WTC11 (cell line): ENCODE measurements around the gene PIERCE2. TPM values are rescaled to one million over a fixed set of nuclear protein-coding genes. Genes with fewer than 3 reads are reported as not detected.
"Not testable (repeated sequence)": the region's sequence is repeated elsewhere in the genome, so short reads cannot be mapped to it uniquely, and the experiment has no call there.

Experiments used
- ATAC-seq: fragments of 200-7000 bp; cut with Tn5 transposase; 2 replicates; pipeline ENCODE4 v1.10.0; 2021; ENCODE audit warnings: mild to moderate bottlenecking, moderate library complexity
- CTCF ChIA-PET: fragments of 300-600 bp; sonication (Branson Sonifier 250); formaldehyde crosslinking; loops from one replicate; lab custom pipeline; 2021; ENCODE audit warnings: antibody characterized with exemption; lab: Charles Lee
- POLR2A ChIA-PET: fragments of 350-600 bp; sonication (Branson Sonifier 250); formaldehyde crosslinking; loops from one replicate; lab custom pipeline; 2021; ENCODE audit warnings: antibody characterized with exemption; lab: Charles Lee
- DNase-seq: peaks from one replicate; pipeline ENCODE4 v3.0.0; 2021; ENCODE audit warnings: low spot score
- H3K27ac Mint-ChIP-seq: 2 replicates; pipeline ENCODE4 v1.8.0; 2021; ENCODE audit warnings: mixed read lengths
- H3K27me3 Mint-ChIP-seq: 2 replicates; pipeline ENCODE4 v1.8.0; 2021; ENCODE audit warnings: low read depth, mild to moderate bottlenecking, moderate library complexity, mixed read lengths
- H3K36me3 Mint-ChIP-seq: 2 replicates; pipeline ENCODE4 v1.8.0; 2021; ENCODE audit warnings: mixed read lengths
- H3K4me1 Mint-ChIP-seq: 2 replicates; pipeline ENCODE4 v1.8.0; 2022; ENCODE audit warnings: mixed read lengths
- H3K4me3 Mint-ChIP-seq: 2 replicates; pipeline ENCODE4 v1.8.0; 2021; ENCODE audit warnings: mild to moderate bottlenecking, moderate library complexity, mixed read lengths
- H3K9me3 Mint-ChIP-seq: 2 replicates; pipeline ENCODE4 v1.8.0; 2021; ENCODE audit warnings: mixed read lengths
- ATF2 ChIP-seq: sonication (generic); formaldehyde crosslinking; IDR thresholded peaks from 2 replicates; pipeline ENCODE4 v1.8.1; 2022; ENCODE audit warnings: low read depth, missing genetic modification reagents, borderline replicate concordance
- CDX4 ChIP-seq: fragments of 250-450 bp; sonication (Bioruptor Pico); IDR thresholded peaks from 2 replicates; pipeline ENCODE4 v1.9.0; 2021; ENCODE audit warnings: moderate library complexity, mild to moderate bottlenecking, inconsistent platforms, borderline replicate concordance
- E2F1 ChIP-seq: sonication (generic); formaldehyde crosslinking; IDR thresholded peaks from 2 replicates; pipeline ENCODE4 v1.8.0; 2022; ENCODE audit warnings: mild to moderate bottlenecking, missing genetic modification reagents
- ESRRA ChIP-seq: sonication (generic); formaldehyde crosslinking; IDR thresholded peaks from 2 replicates; pipeline ENCODE4 v1.8.1; 2022; ENCODE audit warnings: mild to moderate bottlenecking, missing genetic modification reagents, borderline replicate concordance
- ETV6 ChIP-seq: sonication (generic); formaldehyde crosslinking; IDR thresholded peaks from 2 replicates; pipeline ENCODE4 v1.8.1; 2022; ENCODE audit warnings: mild to moderate bottlenecking, missing genetic modification reagents
- FOXJ3 ChIP-seq: sonication (generic); formaldehyde crosslinking; IDR thresholded peaks from 2 replicates; pipeline ENCODE4 v1.9.0; 2021; ENCODE audit warnings: missing genetic modification reagents, mild to moderate bottlenecking, borderline replicate concordance
- GABPB1 ChIP-seq: sonication (generic); formaldehyde crosslinking; IDR thresholded peaks from 2 replicates; pipeline ENCODE4 v1.8.1; 2023; ENCODE audit warnings: mild to moderate bottlenecking, missing genetic modification reagents
- GRHL2 ChIP-seq: fragments of 250-450 bp; sonication (Bioruptor Pico); IDR thresholded peaks from 2 replicates; pipeline ENCODE4 v1.8.0; 2022; ENCODE audit warnings: mild to moderate bottlenecking, moderate library complexity; ENCODE audit not compliant: insufficient replicate concordance, severe bottlenecking
- HMGXB4 ChIP-seq: sonication (generic); formaldehyde crosslinking; IDR thresholded peaks from 2 replicates; pipeline ENCODE4 v1.8.1; 2023; ENCODE audit warnings: mild to moderate bottlenecking, moderate library complexity, missing genetic modification reagents
- IRF1 ChIP-seq: sonication (generic); formaldehyde crosslinking; IDR thresholded peaks from 2 replicates; pipeline ENCODE4 v1.8.0; 2023; ENCODE audit warnings: missing genetic modification reagents
- IRF2 ChIP-seq: sonication (generic); formaldehyde crosslinking; IDR thresholded peaks from 2 replicates; pipeline ENCODE4 v1.8.0; 2022; ENCODE audit warnings: low read depth, missing genetic modification reagents, borderline replicate concordance
- KAT7 ChIP-seq: sonication (generic); formaldehyde crosslinking; IDR thresholded peaks from 2 replicates; pipeline ENCODE4 v1.8.1; 2023; ENCODE audit warnings: missing genetic modification reagents, mild to moderate bottlenecking, borderline replicate concordance
- NR2C2 ChIP-seq: sonication (generic); formaldehyde crosslinking; IDR thresholded peaks from 2 replicates; pipeline ENCODE4 v1.8.0; 2022; ENCODE audit warnings: mild to moderate bottlenecking, missing genetic modification reagents
- PRRX2 ChIP-seq: fragments of 250-450 bp; sonication (Bioruptor Pico); IDR thresholded peaks from 2 replicates; pipeline ENCODE4 v1.8.0; 2021; ENCODE audit warnings: mild to moderate bottlenecking
- TCF7 ChIP-seq: sonication (generic); formaldehyde crosslinking; IDR thresholded peaks from 2 replicates; pipeline ENCODE4 v1.8.0; 2022; ENCODE audit warnings: mild to moderate bottlenecking, low read depth, missing genetic modification reagents, moderate library complexity
- ZNF121 ChIP-seq: sonication (generic); formaldehyde crosslinking; IDR thresholded peaks from 2 replicates; pipeline ENCODE4 v1.8.0; 2023; ENCODE audit warnings: missing genetic modification reagents
- ZNF263 ChIP-seq: sonication (generic); formaldehyde crosslinking; IDR thresholded peaks from 2 replicates; pipeline ENCODE4 v1.8.1; 2022; ENCODE audit warnings: low read depth, mild to moderate bottlenecking, moderate library complexity, missing genetic modification reagents
- ZNF512 ChIP-seq: sonication (generic); formaldehyde crosslinking; IDR thresholded peaks from 2 replicates; pipeline ENCODE4 v1.8.1; 2022; ENCODE audit warnings: missing genetic modification reagents, borderline replicate concordance
- ZNF532 ChIP-seq: fragments of 250-450 bp; sonication (Bioruptor Pico); IDR thresholded peaks from 2 replicates; pipeline ENCODE4 v1.9.0; 2021; ENCODE audit warnings: mild to moderate bottlenecking, borderline replicate concordance
- ZNF671 ChIP-seq: fragments of 250-450 bp; sonication (Bioruptor Pico); IDR thresholded peaks from 2 replicates; pipeline ENCODE4 v1.8.0; 2021; ENCODE audit warnings: mild to moderate bottlenecking
- total RNA-seq: library from RNA; stranded (reverse); gene quantifications from 3 replicates; pipeline ENCODE4 v1.2.3, GENCODE V29; 2021

PIERCE2 gene
- total RNA-seq, 1 experiment from 2014 or later = 1.8 TPM

- DNase-seq, CTCF ChIA-PET, H3K4me3 Mint-ChIP-seq, ATAC-seq, H3K4me1 Mint-ChIP-seq, POLR2A ChIA-PET, H3K27me3 Mint-ChIP-seq, H3K27ac Mint-ChIP-seq: not testable (repeated sequence)
- H3K9me3 Mint-ChIP-seq = peaks cover 23% of the 10 kb centered on the region
- H3K36me3 Mint-ChIP-seq = peaks cover 23% of the 10 kb centered on the region
Observed at GRCh38 chr15:55447030-55447394, 38.7 kb downstream of the PIERCE2 start.

- H3K4me3 Mint-ChIP-seq = no peak overlapping the region
- TF ChIP-seq NR2C2 (CRISPR knock-in tag) (no peak), E2F1 (CRISPR knock-in tag) (no peak), IRF1 (CRISPR knock-in tag) (no peak), GABPB1 (CRISPR knock-in tag) (no peak), ATF2 (CRISPR knock-in tag) (no peak), TCF7 (no peak), IRF2 (no peak), ZNF263 (CRISPR knock-in tag) (no peak), ESRRA (CRISPR knock-in tag) (no peak), ETV6 (CRISPR knock-in tag) (no peak), ZNF512 (CRISPR knock-in tag) (no peak), PRRX2 (CRISPR knock-in tag) (no peak), HMGXB4 (CRISPR knock-in tag) (no peak), ZNF532 (no peak), FOXJ3 (CRISPR knock-in tag) (no peak), GRHL2 (CRISPR knock-in tag) (no peak), ZNF121 (CRISPR knock-in tag) (no peak), KAT7 (CRISPR knock-in tag) (no peak), ZNF671 (CRISPR knock-in tag) (no peak), CDX4 (CRISPR knock-in tag) (no peak)
- H3K4me1 Mint-ChIP-seq = no peaks in the 10 kb centered on the region
- H3K9me3 Mint-ChIP-seq = peaks cover 16% of the 10 kb centered on the region
- no peak for DNase-seq
- ChIA-PET CTCF (interaction anchor here (0.6 to 1.6 kb wide), 3 partner anchors 18 to 240 kb away, joined by 3 to 6 read pairs (median 3); no protein-coding TSS in a partner anchor), POLR2A (no interaction called here)
- H3K36me3 Mint-ChIP-seq = no peaks in the 10 kb centered on the region
- H3K27me3 Mint-ChIP-seq = no peaks in the 10 kb centered on the region
- ATAC-seq = no peak
- no peak overlapping the region for H3K27ac Mint-ChIP-seq
Observed at GRCh38 chr15:55457401-55458022, 49.2 kb downstream of the PIERCE2 start.
